GM21381 (cell line): Measurements from ENCODE around the gene LGALS3BP.

Experiments used
- ATAC-seq: cut with Tn5 transposase; IDR thresholded peaks from one replicate; pipeline ENCODE4 v1.9.1; 2021; ENCODE audit warnings: mild to moderate bottlenecking, moderate library complexity; ENCODE audit not compliant: unreplicated experiment

Gene LGALS3BP

GRCh38 chr17:79000396-79001189, 20.9 kb upstream of the LGALS3BP start:
- ATAC-seq = no peak

- ATAC-seq = no peak
These were observed 20.2 kb upstream of the LGALS3BP start for GRCh38 chr17:78999947-79000395.

- ATAC-seq = no peak
These were observed 19.5 kb upstream of the LGALS3BP start for GRCh38 chr17:78999056-78999768.

- no peak for ATAC-seq
These were observed 18.8 kb upstream of the LGALS3BP start for GRCh38 chr17:78998311-78999055.

- no peak for ATAC-seq
These were observed 18.2 kb upstream of the LGALS3BP start for GRCh38 chr17:78997881-78998280.

- no peak for ATAC-seq
These were observed 17.6 kb upstream of the LGALS3BP start for GRCh38 chr17:78997231-78997741.

- no peak for ATAC-seq
These were observed 17.1 kb upstream of the LGALS3BP start for GRCh38 chr17:78996781-78997201.

GRCh38 chr17:78995761-78996451, 16.2 kb upstream of the LGALS3BP start:
- no peak for ATAC-seq

GRCh38 chr17:78995022-78995760, 15.5 kb upstream of the LGALS3BP start:
- ATAC-seq = no peak

GRCh38 chr17:78993981-78994671, 14.4 kb upstream of the LGALS3BP start:
- no peak for ATAC-seq

- no peak for ATAC-seq
These were observed 13.7 kb upstream of the LGALS3BP start for GRCh38 chr17:78993241-78993956.

GRCh38 chr17:78992542-78993212, 13.0 kb upstream of the LGALS3BP start:
- no peak for ATAC-seq

- no peak for ATAC-seq
These were observed 12.3 kb upstream of the LGALS3BP start for GRCh38 chr17:78991906-78992532.

GRCh38 chr17:78991017-78991738, 11.5 kb upstream of the LGALS3BP start:
- no peak for ATAC-seq

GRCh38 chr17:78990349-78991016, 10.8 kb upstream of the LGALS3BP start:
- no peak for ATAC-seq

- ATAC-seq = no peak
These were observed 8.4 kb upstream of the LGALS3BP start for GRCh38 chr17:78988152-78988551.
